ENCODE results near the gene PHTF2.
"Not testable (repeated sequence)": the region's sequence is repeated elsewhere in the genome, so short reads cannot be mapped to it uniquely, and the experiment has no call there.

The PHTF2 gene

GRCh38 chr7:77798394-77799077 is at the start of gene PHTF2, which contains the start of gene TMEM60:
Gene PHTF2, plus strand, starts transcription at chr7:77798773.
Gene TMEM60, minus strand, starts transcription at chr7:77798434. Its CDS starts 4,061 bp downstream, at chr7:77794373.
- peak; percentile 90 for FAIRE-seq

DNA sequence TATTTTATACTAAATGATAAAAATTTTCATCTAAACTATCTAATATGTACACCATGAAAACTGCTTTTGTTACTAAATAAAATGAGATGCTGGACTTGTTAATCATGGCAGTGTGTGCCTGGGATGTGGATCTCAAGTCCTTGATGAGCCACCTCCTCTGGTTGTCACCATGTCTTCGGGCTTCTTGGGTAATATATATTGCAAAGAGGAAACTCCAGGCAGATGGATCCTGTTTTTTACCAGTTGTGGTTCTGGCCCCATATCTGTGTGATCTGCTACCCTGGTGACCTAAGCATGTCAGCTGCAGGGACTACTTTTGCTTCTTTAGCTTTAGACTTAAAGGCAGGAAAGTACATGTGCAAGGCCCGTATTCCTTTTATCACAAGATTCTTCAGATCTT is 46.6 kb upstream of the PHTF2 start:
- FAIRE-seq: no peak

GRCh38 chr7:77753173-77753572 is 45.4 kb upstream of the PHTF2 start:
- FAIRE-seq: no peak

GRCh38 chr7:77757589-77757988 is 41.0 kb upstream of the PHTF2 start:
- FAIRE-seq: no peak

- peak; percentile 64 for FAIRE-seq
Measured at GRCh38 chr7:77759294-77759889, 39.2 kb upstream of the PHTF2 start.

GRCh38 chr7:77760809-77761453 is 37.6 kb upstream of the PHTF2 start:
- no peak for FAIRE-seq

DNA sequence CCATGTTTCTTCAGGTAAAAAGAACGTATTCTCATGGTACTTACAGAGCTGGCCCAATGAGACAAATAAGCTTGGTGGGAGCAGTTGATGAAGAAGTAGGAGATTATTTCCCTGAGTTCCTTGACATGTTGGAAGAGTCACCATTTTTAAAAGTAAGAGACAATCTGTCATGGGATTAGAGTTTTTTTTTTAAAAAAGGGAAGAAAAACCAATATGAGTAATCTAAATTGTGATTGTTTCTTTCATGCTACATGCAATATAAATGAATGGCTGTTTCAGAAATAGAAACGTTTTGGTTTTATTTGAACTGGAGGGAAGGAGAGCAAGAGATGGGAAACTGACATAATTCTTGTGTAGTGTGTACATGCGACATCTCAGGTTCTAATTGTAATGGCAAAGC is 33.1 kb upstream of the PHTF2 start:
- FAIRE-seq: no peak

- FAIRE-seq: no peak
Measured at GRCh38 chr7:77765906-77766800, 32.4 kb upstream of the PHTF2 start.

DNA sequence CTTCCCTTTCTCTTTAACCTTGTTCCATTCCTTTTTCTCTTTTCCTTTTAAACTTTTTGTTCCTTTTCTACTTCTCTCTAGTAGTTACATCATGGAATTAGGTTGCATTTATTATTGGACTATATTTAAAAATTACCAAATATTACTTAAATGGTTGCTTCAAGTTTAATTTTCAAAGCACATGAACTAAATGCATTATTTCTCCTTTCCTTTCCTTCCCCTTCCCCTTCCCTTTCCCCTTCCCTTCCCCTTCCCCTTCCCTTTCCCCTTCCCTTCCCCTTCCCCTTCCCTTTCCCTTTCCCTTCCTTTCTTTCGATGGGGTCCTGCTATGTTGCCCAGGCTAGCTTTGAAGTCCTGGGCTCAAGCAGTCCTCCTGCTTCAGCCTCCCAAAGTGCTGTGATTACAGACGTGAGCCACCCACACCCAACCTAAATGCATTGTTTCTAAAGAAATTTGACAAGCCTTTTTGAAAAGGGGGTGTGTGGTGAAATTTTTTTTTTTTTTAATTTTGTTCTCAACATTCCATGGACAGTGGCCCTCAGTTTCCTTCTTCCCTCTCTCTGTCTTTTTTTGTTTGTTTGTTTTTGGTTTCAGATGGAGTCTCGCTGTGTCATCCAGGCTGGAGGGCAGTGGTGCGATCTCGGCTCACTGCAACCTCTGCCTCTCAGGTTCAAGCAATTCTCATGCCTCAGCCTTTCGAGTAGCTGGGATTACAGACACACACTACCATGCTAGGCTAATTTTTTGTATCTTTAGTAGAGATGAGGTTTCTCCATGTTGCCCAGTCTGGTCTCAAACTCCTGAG is 31.6 kb upstream of the PHTF2 start:
- no peak for FAIRE-seq

- no peak for FAIRE-seq
Measured at GRCh38 chr7:77770316-77770715, 28.3 kb upstream of the PHTF2 start.

DNA sequence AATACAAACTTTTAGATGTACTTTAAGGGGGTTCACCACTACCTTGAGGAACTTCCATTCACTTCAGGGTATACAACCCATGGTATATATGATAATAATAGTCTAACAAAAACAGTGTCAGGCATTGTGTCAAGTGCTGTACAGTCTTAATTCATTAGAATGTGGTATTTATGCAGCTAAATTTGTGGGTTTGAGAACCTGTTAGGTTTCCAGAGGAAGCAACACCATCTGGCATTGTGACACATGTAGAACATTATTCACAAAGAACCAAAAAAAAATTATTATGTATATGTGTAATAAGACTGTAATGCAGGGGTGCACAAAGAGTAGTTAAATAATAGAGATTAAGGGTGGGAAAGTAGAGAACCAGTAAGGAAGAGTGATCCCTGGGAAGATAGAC is 26.7 kb upstream of the PHTF2 start:
- no peak for FAIRE-seq

DNA sequence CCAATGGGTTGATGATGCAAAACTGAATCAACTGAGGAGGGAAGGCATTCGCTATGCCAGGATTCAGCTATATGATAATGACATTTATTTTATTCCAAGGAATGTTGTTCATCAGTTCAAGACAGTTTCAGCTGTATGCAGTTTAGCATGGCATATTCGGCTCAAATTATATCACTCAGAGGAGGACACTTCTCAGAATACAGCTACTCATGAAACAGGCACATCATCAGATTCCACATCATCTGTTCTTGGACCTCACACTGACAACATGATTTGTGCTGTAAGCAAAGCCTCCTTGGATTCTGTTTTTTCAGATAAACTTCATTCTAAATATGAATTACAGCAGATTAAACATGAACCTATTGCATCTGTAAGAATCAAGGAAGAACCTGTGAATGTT is 20.0 kb upstream of the PHTF2 start:
- no peak for FAIRE-seq

- FAIRE-seq: no peak
Measured at GRCh38 chr7:77782383-77782782, 16.2 kb upstream of the PHTF2 start.

- no peak for FAIRE-seq
Measured at GRCh38 chr7:77783111-77783510, 15.5 kb upstream of the PHTF2 start.

DNA sequence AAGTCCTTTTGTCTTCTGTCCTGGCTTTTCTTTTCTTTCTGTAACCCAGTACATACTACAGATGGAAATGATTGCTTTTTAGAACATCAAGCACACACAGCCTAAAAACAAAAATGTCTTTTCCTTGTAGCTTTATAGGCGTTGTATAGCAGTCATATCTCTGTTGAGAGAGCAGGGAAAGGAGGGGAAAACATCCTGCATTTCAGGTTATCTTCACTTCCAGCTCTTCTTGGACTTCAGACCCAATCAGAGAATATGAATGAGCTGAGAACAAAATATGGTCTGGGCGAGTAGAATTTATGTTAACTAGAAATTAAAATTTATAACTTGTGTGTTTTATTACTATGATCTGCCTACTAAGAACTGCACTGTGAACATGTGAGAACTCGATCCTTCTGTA is 15.0 kb upstream of the PHTF2 start:
- peak; percentile 28 for FAIRE-seq

GRCh38 chr7:77784426-77784825 is 14.1 kb upstream of the PHTF2 start:
- FAIRE-seq: not testable (repeated sequence)

GRCh38 chr7:77786018-77786417 is 12.6 kb upstream of the PHTF2 start:
- no peak for FAIRE-seq

- FAIRE-seq: no peak
Measured at GRCh38 chr7:77786741-77787140, 11.8 kb upstream of the PHTF2 start.

- no peak for FAIRE-seq
Measured at GRCh38 chr7:77788327-77788902, 10.2 kb upstream of the PHTF2 start.

DNA sequence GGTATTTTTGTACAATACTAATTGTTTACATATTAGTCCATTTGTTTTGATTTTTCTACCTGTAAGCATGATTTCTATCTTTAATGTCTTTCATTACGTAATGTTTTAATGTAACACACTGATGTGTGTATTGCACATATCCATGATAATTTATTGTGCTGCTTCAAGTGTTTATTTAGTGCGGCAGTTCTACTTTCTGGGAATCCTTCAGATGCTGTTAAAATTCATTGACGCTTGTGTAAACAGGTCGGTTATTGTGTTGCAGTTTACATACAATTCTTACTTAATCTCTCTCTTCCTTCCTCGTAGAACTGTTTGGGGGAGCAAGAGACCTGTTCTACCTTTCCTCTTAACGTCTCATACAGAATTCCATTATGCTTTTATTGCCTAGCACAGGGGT is 7.2 kb upstream of the PHTF2 start:
- no peak for FAIRE-seq

- no peak for FAIRE-seq
Measured at GRCh38 chr7:77791956-77792355, 6.6 kb upstream of the PHTF2 start.

DNA sequence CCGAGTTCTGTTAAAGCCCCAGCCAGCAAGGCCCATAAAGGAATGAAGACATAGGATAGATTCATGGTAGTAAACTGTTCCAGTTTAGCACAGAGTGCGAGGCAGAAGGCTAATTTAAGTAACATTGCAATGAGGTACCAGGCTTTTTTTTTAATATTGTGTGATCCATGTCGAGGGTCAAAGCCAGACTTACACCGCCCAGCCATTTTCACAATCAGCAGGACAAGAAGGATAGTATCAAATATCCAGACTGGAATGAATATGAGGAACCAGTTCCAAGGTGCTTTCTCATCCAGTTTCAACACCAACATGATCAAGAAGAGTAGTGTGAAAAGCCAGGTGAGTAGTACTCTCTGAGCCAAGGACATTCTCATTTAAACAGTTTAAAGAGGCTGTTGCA is 4.6 kb upstream of the PHTF2 start:
- no peak for FAIRE-seq
